Measurements from ENCODE around the gene OVOL2.

OVOL2 gene

GRCh38 chr20:17992224-17992637, 65.5 kb downstream of the OVOL2 start:
- TF ChIP-seq GATA2 (IDR thresholded peaks at IDR 0.05; ENCODE audit: low read depth, low read length) (no peak), GATA3 (IDR thresholded peaks at IDR 0.05; ENCODE audit: low read depth, low read length) (no peak)

- TF ChIP-seq GATA3 (IDR thresholded peaks at IDR 0.05; ENCODE audit: low read depth, low read length) (no peak), GATA2 (IDR thresholded peaks at IDR 0.05; ENCODE audit: low read depth, low read length) (no peak)
Measured at GRCh38 chr20:17990278-17990972, 67.3 kb downstream of the OVOL2 start.

GRCh38 chr20:17987988-17988387, 69.7 kb downstream of the OVOL2 start:
- TF ChIP-seq GATA3 (IDR thresholded peaks at IDR 0.05; ENCODE audit: low read depth, low read length), result no peak
- no peak for TF ChIP-seq GATA2 (IDR thresholded peaks at IDR 0.05; ENCODE audit: low read depth, low read length)

DNA sequence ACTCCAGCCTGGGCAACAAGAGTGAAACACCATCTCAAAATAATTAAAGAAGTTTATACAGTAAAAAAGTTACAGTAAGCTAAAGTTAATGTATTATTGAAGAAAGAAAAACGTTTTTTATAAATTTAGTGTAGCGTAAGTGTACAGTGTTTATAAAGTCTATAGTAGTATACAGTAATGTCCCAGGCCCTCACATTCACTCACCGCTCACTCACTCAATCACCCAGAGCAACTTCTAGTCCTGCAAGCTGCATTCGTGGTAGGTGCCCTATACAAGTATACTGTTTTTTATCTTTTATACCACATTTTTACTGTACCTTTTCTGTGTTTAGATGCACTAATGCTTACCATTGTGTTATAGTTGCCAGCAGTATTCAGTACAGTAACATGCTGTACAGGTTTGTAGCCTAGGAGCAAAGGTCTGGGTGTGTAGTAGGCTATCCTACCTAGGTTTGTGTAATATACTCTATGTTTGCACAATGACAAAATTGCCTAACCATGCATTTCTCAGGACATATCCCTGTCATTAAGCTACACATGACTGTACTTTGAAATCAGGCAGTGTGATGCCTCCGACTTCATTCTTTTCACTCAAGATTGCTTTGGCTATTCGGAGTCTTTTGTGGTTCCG, 72.2 kb downstream of the OVOL2 start:
- no peak for TF ChIP-seq GATA2 (IDR thresholded peaks at IDR 0.05; ENCODE audit: low read depth, low read length)
- TF ChIP-seq GATA3 (IDR thresholded peaks at IDR 0.05; ENCODE audit: low read depth, low read length), result no peak

- no peak for TF ChIP-seq GATA3 (IDR thresholded peaks at IDR 0.05; ENCODE audit: low read depth, low read length)
- TF ChIP-seq GATA2 (IDR thresholded peaks at IDR 0.05; ENCODE audit: low read depth, low read length), result no peak
Measured at GRCh38 chr20:17976305-17976704, 81.4 kb downstream of the OVOL2 start.
